ENCODE measurements around the gene GNAI3. TPM values are rescaled to one million over a fixed set of nuclear protein-coding genes. Genes with fewer than 3 reads are reported as not detected.

Gene GNAI3
- total RNA-seq (2016; rRNA removed; fragmentation: Illumina TruSeq; extraction: Trizol) (9.0 and 11.0 TPM in 2 replicates), polyA plus RNA-seq (2011; rRNA removed) (3.2 and 4.3 TPM in 2 replicates), polyA minus RNA-seq (2011; rRNA and poly(A)+ RNA removed; ENCODE audit: low replicate concordance) (4.2 and 4.8 TPM in 2 replicates), Bru-seq, nascent RNA (percentile 83 among the genes with signal in this experiment), BruChase-seq, experiment 1, labeled RNA remaining after a 6-hour chase (percentile 88 among the genes with signal in this experiment), BruChase-seq, experiment 2, labeled RNA remaining after a 2-hour chase (percentile 85 among the genes with signal in this experiment)
- 1.1 TPM in 2 replicates for total RNA-seq (2016; cell fraction: cytosol; rRNA removed; fragmentation: Illumina TruSeq; extraction: Trizol; ENCODE audit: low read depth)
- total RNA-seq (2016; cell fraction: insoluble cytoplasmic fraction; rRNA removed; fragmentation: Illumina TruSeq; extraction: Trizol), result 9.0 and 11.4 TPM in 2 replicates
- 2.8 and 3.3 TPM in 2 replicates for total RNA-seq (2016; cell fraction: membrane; rRNA removed; fragmentation: Illumina TruSeq; extraction: Trizol)
- 7.4 and 8.2 TPM in 2 replicates for total RNA-seq (2016; cell fraction: nucleus; rRNA removed; fragmentation: Illumina TruSeq; extraction: Trizol)
- polyA plus RNA-seq (2011; cell fraction: cytosol; rRNA removed), result 1.9 and 3.2 TPM in 2 replicates
- 1.5 and 1.9 TPM in 2 replicates for polyA plus RNA-seq (2011; cell fraction: nucleus; rRNA removed)
- 4.1 and 4.5 TPM in 2 replicates for polyA plus RNA-seq (2012)
- 0.65 and 0.78 TPM in 2 replicates for polyA plus RNA-seq (2016; cell fraction: cytosol; fragmentation: Illumina TruSeq; extraction: Trizol; ENCODE audit: low read depth)
- 7.9 and 8.3 TPM in 2 replicates for polyA plus RNA-seq (2016; cell fraction: insoluble cytoplasmic fraction; fragmentation: Illumina TruSeq; extraction: Trizol; ENCODE audit: low read depth)
- 1.5 and 1.6 TPM in 2 replicates for polyA plus RNA-seq (2016; cell fraction: membrane; fragmentation: Illumina TruSeq; extraction: Trizol; ENCODE audit: low read depth)
- polyA plus RNA-seq (2016; cell fraction: nucleus; fragmentation: Illumina TruSeq; extraction: Trizol; ENCODE audit: insufficient read depth, low read depth), result 4.4 and 4.6 TPM in 2 replicates
- polyA minus RNA-seq (2011; cell fraction: cytosol; rRNA and poly(A)+ RNA removed), result 4.1 TPM in 2 replicates
- 20.0 and 20.5 TPM in 2 replicates for polyA minus RNA-seq (2011; cell fraction: nucleus; rRNA and poly(A)+ RNA removed)
- long read RNA-seq, experiment 1, full-length matches to known transcripts, result 122 of 138 reads
- long read RNA-seq, experiment 1, partial matches to known transcripts, result 9 of 138 reads
- long read RNA-seq, experiment 1, other reads (novel, unspliced or antisense), result 7 of 138 reads
- long read RNA-seq, experiment 2, full-length matches to known transcripts, result 46 of 115 reads
- long read RNA-seq, experiment 2, partial matches to known transcripts, result 28 of 115 reads
- long read RNA-seq, experiment 2, other reads (novel, unspliced or antisense), result 41 of 115 reads

- peak; percentile 64 for FAIRE-seq
- Histone ChIP-seq H3K79me2 (ENCODE audit: insufficient read depth, low read length) (peaks cover 64% of the 10 kb centered on the region), H3K4me2 (ENCODE audit: low read depth, low read length) (peak within 1 kb of the TSS; percentile 97), H2AFZ (ENCODE audit: low read length) (no peak within 1 kb of the TSS), H3K27me3 (ENCODE audit: control insufficient read depth in 1 of 2, insufficient read depth in 2 of 2, low read length in 2 of 2) (no peaks in the 10 kb centered on the region; a peak in 2 of 5 replicates), H3K4me1 (ENCODE audit: insufficient read depth, low read length) (peaks cover 61% of the 10 kb centered on the region), H3K9ac (ENCODE audit: insufficient read depth, low read depth, low read length) (peak within 1 kb of the TSS; percentile 82), H3K27ac (ENCODE audit: extremely low read length, insufficient read depth, low read length) (peak within 1 kb of the TSS; percentile 72), H3K9me3 (ENCODE audit: low read length) (no peaks in the 10 kb centered on the region), H3K4me3 (replicated peaks in 1 of 3; ENCODE audit: insufficient read depth in 1 of 3, low read depth in 2 of 3, low read length in 3 of 3) (peak within 1 kb of the TSS; percentile 83 to 96 (median 93)), H4K20me1 (ENCODE audit: insufficient read depth, low read length) (peaks cover 21% of the 10 kb centered on the region; the same call in 1 of the 2 replicates), H3K36me3 (replicated peaks in 1 of 2; ENCODE audit: control insufficient read depth in 1 of 2, insufficient read depth in 2 of 2, low read length in 2 of 2) (no peaks in the 10 kb centered on the region)
- no TSS peak for BruUV-seq (replicated peaks)
- peak; percentile 98 for ATAC-seq
- DNase-seq (ENCODE audit: low spot score), result peak; percentile 94
- in situ Hi-C loops (cut with HindIII; ENCODE audit: extremely low pct_ligation_motif_present, low pct_unique_long_range_greater_than_20kb) (loop anchor here (5.0 to 10.0 kb wide), 3 partner anchors 74 to 224 kb away; partner anchors contain the start of gene GSTM5), intact Hi-C loops (cut with micrococcal nuclease; ENCODE audit: unreplicated experiment) (loop anchor here (1.0 to 10.0 kb wide), 3 partner anchors 39 to 436 kb away; partner anchors contain the start of genes AHCYL1, AMPD2 and GNAT2)
- ChIA-PET POLR2A (interaction anchor here (0.7 to 2.7 kb wide), 30 partner anchors 9 to 486 kb away, joined by 3 to 36 read pairs (median 6); partner anchors contain the start of genes AHCYL1, AMIGO1, AMPD2 and EPS8L3), CTCF (ENCODE audit: low intra/inter-chr PET ratio, low total read pairs) (interaction anchor here (3.6 kb wide), 1 partner anchor 95 kb away, joined by 12 read pairs; no protein-coding TSS in a partner anchor)
- under 1% methylated on average over 58 of the region's 68 CpGs for WGBS (ENCODE audit: low lambda C conversion rate)
- TF ChIP-seq BRD4 (CRISPR knock-in tag; IDR thresholded peaks at IDR 0.05), result peak; percentile 64; the same call in 1 of the 2 replicates
- no peak for TF ChIP-seq KAT2B (IDR thresholded peaks at IDR 0.05; ENCODE audit: borderline replicate concordance, low read depth, low read length)
- no peak for TF ChIP-seq BCLAF1 (IDR thresholded peaks at IDR 0.05)
- no peak for TF ChIP-seq AFF4 (CRISPR knock-in tag; IDR thresholded peaks at IDR 0.05)
- TF ChIP-seq ZNF512B (CRISPR knock-in tag; IDR thresholded peaks at IDR 0.05; ENCODE audit: borderline replicate concordance), result no peak
Measured at GRCh38 chr1:109548321-109549267, at the start of gene GNAI3. GNAI3 (plus strand) TSS chr1:109548615; CDS start chr1:109548721, 106 bp downstream.
